ENCODE measurements around the gene CSNK2A3.

DNA sequence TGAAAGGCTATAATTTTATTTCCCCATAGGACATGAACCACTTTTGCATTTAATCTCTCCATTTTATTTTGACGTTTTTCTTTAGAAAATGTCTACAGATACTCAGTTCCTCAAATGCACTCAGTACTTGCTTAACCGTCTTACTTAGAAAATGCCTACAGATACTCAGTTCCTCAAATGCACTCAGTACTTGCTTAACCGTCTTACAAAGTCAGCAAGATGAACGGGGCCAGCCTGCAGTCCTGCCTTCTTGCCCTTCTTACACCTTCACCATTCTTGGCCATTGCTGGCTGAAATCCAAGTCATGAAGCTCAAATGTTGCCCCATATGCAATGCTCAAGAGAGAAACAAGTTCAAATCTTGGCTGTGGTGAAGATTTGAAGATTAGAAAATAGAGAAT lies 34.1 kb downstream of the CSNK2A3 start:
- TF ChIP-seq SETDB1 (IDR thresholded peaks at IDR 0.05; ENCODE audit: low read length) (no peak), CHCHD3 (CRISPR knock-in tag; IDR thresholded peaks at IDR 0.05) (no peak), SRSF1 (IDR thresholded peaks at IDR 0.05; ENCODE audit: low read depth, low read length) (no peak), NR2C2 (CRISPR knock-in tag; IDR thresholded peaks at IDR 0.05) (no peak), NR2C2 (tag; IDR thresholded peaks at IDR 0.05) (no peak), ZBTB7A (IDR thresholded peaks at IDR 0.05; ENCODE audit: borderline replicate concordance, control insufficient read depth, low read depth, low read length) (no peak), ADNP (tag; IDR thresholded peaks at IDR 0.05) (no peak), POLR2AphosphoS5 (IDR thresholded peaks at IDR 0.05; ENCODE audit: control insufficient read depth, insufficient read depth, low read depth, low read length) (no peak), HDGF (IDR thresholded peaks at IDR 0.05) (no peak), IFI16 (CRISPR knock-in tag; IDR thresholded peaks at IDR 0.05) (no peak)
- TF ChIP-seq, protein P1, sequence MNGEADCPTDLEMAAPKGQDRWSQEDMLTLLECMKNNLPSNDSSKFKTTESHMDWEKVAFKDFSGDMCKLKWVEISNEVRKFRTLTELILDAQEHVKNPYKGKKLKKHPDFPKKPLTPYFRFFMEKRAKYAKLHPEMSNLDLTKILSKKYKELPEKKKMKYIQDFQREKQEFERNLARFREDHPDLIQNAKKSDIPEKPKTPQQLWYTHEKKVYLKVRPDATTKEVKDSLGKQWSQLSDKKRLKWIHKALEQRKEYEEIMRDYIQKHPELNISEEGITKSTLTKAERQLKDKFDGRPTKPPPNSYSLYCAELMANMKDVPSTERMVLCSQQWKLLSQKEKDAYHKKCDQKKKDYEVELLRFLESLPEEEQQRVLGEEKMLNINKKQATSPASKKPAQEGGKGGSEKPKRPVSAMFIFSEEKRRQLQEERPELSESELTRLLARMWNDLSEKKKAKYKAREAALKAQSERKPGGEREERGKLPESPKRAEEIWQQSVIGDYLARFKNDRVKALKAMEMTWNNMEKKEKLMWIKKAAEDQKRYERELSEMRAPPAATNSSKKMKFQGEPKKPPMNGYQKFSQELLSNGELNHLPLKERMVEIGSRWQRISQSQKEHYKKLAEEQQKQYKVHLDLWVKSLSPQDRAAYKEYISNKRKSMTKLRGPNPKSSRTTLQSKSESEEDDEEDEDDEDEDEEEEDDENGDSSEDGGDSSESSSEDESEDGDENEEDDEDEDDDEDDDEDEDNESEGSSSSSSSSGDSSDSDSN (IDR thresholded peaks at IDR 0.05; ENCODE audit: borderline replicate concordance in 1 of 2, low read depth in 2 of 2, low read length in 2 of 2) = no peak
- TF ChIP-seq, protein P2, sequence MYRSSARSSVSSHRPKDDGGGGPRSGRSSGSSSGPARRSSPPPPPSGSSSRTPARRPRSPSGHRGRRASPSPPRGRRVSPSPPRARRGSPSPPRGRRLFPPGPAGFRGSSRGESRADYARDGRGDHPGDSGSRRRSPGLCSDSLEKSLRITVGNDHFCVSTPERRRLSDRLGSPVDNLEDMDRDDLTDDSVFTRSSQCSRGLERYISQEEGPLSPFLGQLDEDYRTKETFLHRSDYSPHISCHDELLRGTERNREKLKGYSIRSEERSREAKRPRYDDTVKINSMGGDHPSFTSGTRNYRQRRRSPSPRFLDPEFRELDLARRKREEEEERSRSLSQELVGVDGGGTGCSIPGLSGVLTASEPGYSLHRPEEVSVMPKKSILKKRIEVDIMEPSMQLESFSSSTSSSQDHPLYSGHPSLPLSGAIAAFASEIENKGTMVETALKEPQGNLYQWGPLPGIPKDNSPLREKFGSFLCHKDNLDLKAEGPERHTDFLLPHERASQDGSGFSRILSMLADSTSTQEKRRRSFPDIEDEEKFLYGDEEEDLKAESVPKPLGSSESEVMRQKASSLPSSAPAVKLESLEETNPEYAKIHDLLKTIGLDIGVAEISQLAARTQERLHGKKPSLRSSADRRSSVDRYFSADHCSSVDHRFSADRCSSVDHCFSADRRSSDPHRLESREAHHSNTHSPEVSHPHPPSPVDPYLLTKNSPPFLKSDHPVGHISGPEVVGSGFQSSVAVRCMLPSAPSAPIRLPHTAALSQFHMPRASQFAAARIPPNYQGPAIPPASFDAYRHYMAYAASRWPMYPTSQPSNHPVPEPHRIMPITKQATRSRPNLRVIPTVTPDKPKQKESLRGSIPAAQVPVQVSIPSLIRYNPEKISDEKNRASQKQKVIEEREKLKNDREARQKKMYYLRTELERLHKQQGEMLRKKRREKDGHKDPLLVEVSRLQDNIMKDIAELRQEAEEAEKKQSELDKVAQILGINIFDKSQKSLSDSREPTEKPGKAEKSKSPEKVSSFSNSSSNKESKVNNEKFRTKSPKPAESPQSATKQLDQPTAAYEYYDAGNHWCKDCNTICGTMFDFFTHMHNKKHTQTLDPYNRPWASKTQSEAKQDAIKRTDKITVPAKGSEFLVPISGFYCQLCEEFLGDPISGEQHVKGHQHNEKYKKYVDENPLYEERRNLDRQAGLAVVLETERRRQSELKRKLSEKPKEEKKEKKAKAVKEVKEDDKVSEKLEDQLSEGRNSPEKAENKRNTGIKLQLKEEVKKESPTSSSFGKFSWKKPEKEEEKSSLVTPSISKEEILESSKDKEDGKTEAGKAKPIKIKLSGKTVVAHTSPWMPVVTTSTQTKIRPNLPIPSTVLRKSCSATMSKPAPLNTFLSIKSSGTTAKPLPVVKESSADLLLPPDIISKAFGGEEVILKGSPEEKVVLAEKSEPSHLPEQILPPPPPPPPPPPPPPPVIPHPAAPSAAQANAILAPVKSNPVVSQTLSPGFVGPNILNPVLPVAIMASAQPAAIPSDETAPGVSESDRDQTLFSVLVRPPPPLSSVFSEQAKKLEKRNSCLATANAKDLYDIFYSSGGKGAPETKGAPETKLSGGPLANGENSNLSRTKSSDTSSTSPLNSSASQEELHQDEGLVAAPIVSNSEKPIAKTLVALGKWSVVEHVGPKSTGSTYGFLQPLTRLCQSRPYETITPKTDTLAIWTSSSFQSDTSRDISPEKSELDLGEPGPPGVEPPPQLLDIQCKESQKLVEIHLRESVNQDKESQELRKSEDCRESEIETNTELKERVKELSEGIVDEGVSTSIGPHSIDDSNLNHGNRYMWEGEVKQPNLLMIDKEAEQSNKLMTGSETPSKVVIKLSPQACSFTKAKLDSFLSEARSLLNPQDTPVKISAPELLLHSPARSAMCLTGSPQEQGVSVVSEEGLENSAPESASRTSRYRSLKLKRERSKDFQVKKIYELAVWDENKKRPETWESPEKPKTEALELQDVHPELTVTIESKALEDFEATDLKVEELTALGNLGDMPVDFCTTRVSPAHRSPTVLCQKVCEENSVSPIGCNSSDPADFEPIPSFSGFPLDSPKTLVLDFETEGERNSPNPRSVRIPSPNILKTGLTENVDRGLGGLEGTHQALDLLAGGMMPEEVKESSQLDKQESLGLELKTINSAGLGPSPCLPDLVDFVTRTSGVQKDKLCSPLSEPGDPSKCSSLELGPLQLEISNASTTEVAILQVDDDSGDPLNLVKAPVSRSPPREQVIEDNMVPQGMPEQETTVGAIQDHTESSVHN (IDR thresholded peaks at IDR 0.05; ENCODE audit: borderline replicate concordance in 1 of 2, low read depth in 1 of 2) = no peak
- TF ChIP-seq, protein P3, sequence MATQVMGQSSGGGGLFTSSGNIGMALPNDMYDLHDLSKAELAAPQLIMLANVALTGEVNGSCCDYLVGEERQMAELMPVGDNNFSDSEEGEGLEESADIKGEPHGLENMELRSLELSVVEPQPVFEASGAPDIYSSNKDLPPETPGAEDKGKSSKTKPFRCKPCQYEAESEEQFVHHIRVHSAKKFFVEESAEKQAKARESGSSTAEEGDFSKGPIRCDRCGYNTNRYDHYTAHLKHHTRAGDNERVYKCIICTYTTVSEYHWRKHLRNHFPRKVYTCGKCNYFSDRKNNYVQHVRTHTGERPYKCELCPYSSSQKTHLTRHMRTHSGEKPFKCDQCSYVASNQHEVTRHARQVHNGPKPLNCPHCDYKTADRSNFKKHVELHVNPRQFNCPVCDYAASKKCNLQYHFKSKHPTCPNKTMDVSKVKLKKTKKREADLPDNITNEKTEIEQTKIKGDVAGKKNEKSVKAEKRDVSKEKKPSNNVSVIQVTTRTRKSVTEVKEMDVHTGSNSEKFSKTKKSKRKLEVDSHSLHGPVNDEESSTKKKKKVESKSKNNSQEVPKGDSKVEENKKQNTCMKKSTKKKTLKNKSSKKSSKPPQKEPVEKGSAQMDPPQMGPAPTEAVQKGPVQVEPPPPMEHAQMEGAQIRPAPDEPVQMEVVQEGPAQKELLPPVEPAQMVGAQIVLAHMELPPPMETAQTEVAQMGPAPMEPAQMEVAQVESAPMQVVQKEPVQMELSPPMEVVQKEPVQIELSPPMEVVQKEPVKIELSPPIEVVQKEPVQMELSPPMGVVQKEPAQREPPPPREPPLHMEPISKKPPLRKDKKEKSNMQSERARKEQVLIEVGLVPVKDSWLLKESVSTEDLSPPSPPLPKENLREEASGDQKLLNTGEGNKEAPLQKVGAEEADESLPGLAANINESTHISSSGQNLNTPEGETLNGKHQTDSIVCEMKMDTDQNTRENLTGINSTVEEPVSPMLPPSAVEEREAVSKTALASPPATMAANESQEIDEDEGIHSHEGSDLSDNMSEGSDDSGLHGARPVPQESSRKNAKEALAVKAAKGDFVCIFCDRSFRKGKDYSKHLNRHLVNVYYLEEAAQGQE (IDR thresholded peaks at IDR 0.05; ENCODE audit: borderline replicate concordance) = no peak
- TF ChIP-seq, protein P3 (CRISPR knock-in tag; IDR thresholded peaks at IDR 0.05; ENCODE audit: low read depth) = no peak

Measured in K562 (cell line).